Activated B cell treated with CpG ODN at 0.5 μM for 24 hours (primary cell): ENCODE data around the gene C5. TPM values are rescaled to one million over a fixed set of nuclear protein-coding genes. Genes with fewer than 3 reads are reported as not detected.

Source experiments
- ATAC-seq: fragments of 200-7000 bp; cut with Tn5 transposase; one replicate; pipeline ENCODE4 v1.10.0; 2021; ENCODE audit warnings: low read depth, mild to moderate bottlenecking, moderate library complexity
- CTCF ChIA-PET: fragments of 350-600 bp; sonication (Branson Sonifier 250); formaldehyde crosslinking; loops from one replicate; lab custom pipeline; 2021; ENCODE audit warnings: antibody characterized with exemption; lab: Charles Lee
- POLR2A ChIA-PET: fragments of 350-600 bp; sonication (Branson Sonifier 250); formaldehyde crosslinking; loops from one replicate; lab custom pipeline; 2021; ENCODE audit warnings: antibody characterized with exemption; lab: Charles Lee
- DNase-seq: peaks from one replicate; pipeline ENCODE4 v3.0.0; 2022
- H3K27ac Mint-ChIP-seq: one replicate; pipeline ENCODE4 v1.8.0; 2020; ENCODE audit warnings: mixed read lengths
- H3K27me3 Mint-ChIP-seq: one replicate; pipeline ENCODE4 v1.8.0; 2021; ENCODE audit warnings: mixed read lengths
- H3K36me3 Mint-ChIP-seq: one replicate; pipeline ENCODE4 v1.8.0; 2021; ENCODE audit warnings: low read depth, mixed read lengths
- H3K4me1 Mint-ChIP-seq: one replicate; pipeline ENCODE4 v1.8.0; 2021; ENCODE audit warnings: mixed read lengths
- H3K4me3 Mint-ChIP-seq: one replicate; pipeline ENCODE4 v1.8.0; 2020; ENCODE audit warnings: mild to moderate bottlenecking, mixed read lengths
- H3K9me3 Mint-ChIP-seq: one replicate; pipeline ENCODE4 v1.8.0; 2020; ENCODE audit warnings: mixed read lengths
- CTCF ChIP-seq: fragments of 200-600 bp; IDR thresholded peaks from one replicate; pipeline ENCODE4 v1.8.0; 2022; ENCODE audit warnings: antibody characterized with exemption, mild to moderate bottlenecking
- intact Hi-C: fragments of 100-400 bp; cut with micrococcal nuclease; formaldehyde crosslinking; loops from one replicate; pipeline ENCODE4 v1.15.1; 2024
- total RNA-seq: library from RNA; stranded (reverse); gene quantifications from 2 replicates; pipeline ENCODE4 v1.2.3, GENCODE V29; 2022

C5 gene
- total RNA-seq, 1 donor from 2014 or later, result 3.5 TPM

GRCh38 chr9:120902569-120903535 is 147.2 kb downstream of the C5 start:
- ChIA-PET CTCF (interaction anchor here (0.6 to 2.6 kb wide), 5 partner anchors 9 to 32 kb away, joined by 3 to 8 read pairs (median 3); no protein-coding TSS in a partner anchor), POLR2A (interaction anchor here (0.6 to 8.3 kb wide), 11 partner anchors 13 to 41 kb away, joined by 3 to 61 read pairs (median 3); no protein-coding TSS in a partner anchor)

More at GRCh38 chr9:120902569-120903535, 147.2 kb downstream of the C5 start:
- Mint-ChIP-seq H3K36me3 (peaks cover 72% of the 10 kb centered on the region), H3K27ac (peak overlapping the region; percentile 74), H3K27me3 (no peaks in the 10 kb centered on the region), H3K4me3 (no peak overlapping the region), H3K9me3 (no peaks in the 10 kb centered on the region), H3K4me1 (peaks cover 63% of the 10 kb centered on the region)
- no peak for ATAC-seq
- no peak for TF ChIP-seq CTCF
- DNase-seq, result no peak
- intact Hi-C loops, result no loop called here

Other genes with a start within 250 kb of the C5 start
- 34.8 and 38.9 TPM in 2 replicates for gene PSMD5, start 207.4 kb downstream of the C5 start, total RNA-seq
- 50.2 and 55.3 TPM in 2 replicates for gene PHF19, start 173.1 kb downstream of the C5 start, total RNA-seq
- gene TRAF1, start 123.5 kb downstream of the C5 start, total RNA-seq, result 115 and 130 TPM in 2 replicates
- gene CNTRL, start 24.7 kb upstream of the C5 start, total RNA-seq, result 98.4 and 110 TPM in 2 replicates
- gene RAB14, start 151.6 kb upstream of the C5 start, total RNA-seq, result 55.9 and 63.8 TPM in 2 replicates
- gene GSN, start 217.9 kb upstream of the C5 start, total RNA-seq, result 21.9 and 26.5 TPM in 2 replicates